Embryonic facial prominence (tissue), 1 donor: Measurements from ENCODE around the gene DRAM1.
"Not testable (repeated sequence)": the region's sequence is repeated elsewhere in the genome, so short reads cannot be mapped to it uniquely, and the experiment has no call there.

Experiments
- DNase-seq: peaks from one replicate; pipeline ENCODE4 v3.0.0-alpha.2; 2016; ENCODE audit errors: extremely low spot score

DRAM1 gene

DNA sequence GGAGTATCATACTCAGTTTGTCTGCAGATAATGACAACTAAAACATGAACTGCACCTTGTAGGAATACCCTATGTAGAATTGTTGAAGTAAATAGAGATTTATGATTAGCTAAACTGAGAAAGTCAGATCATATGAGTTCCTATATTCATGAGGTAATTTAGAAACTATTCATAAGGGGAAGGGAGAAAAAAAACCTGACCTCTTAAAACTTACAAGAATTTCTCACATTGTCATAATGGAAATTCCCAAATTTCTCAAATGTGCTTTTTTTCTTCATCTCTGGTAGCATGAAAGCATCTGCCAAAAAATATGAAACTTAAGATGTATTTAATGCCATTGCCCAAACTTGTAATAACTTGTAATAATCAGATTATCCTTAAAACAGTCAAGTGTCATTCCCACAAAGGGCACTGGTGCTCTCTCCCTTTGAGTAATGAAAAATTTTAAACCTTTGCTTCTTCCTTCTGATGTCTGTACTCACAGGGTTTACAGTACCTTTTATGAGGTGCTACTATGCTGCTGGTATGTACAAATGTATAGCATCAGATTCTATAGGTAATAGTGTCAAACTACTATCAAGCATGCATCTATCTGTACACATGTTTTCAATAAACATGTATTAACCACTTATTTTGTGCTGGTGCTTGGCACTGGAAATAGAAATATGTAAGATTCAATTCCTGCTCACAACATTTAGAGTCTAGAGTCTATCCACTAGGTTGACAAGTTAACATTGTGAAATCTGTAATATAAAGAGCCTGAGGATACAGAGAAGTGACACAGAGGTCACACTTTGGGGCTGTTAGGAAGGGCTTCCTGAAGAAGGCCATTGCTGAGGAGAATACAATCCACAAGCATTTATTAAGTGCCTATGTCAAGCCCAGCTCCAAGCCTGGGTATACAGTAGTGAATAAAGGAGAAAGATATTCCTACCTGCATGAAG, 17.4 kb upstream of the DRAM1 start:
- DNase-seq, result no peak

DNA sequence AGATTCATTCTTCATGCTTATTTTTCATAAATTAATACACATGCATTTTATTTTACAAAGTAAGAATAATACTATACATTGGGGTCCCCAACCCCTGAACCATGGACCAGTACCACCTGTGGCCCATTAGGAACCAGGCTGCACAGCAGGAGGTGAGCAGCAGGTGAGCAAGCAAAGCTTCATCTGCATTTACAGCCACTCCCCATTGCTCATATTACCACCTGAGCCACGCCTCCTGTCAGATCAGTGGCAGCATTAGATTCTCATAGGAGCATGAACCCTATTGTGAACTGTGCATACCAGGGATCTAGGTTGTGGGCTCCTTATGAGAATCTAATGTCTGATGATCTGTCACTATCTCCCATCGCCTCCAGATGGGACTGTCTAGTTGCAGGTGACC, 15.7 kb upstream of the DRAM1 start:
- DNase-seq, result not testable (repeated sequence)

DNA sequence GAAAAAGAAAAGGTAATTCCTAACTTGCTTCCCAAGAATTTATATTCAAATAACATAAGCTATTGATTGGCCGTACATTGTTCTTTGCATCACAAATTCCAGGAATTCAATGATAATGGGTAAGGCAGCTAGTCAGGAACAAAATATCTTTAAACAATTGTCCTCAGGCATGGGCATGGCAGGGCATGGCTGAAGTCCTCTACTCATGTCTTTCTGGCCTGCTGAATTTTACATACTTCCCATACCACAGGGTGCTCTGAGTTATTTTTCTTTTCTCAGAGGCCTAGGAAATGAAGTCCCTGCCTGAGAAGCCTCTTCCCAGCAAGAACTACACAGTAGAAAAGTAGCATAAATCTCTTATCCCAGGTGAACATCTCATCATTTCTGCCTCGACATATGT, 15.1 kb upstream of the DRAM1 start:
- DNase-seq, result no peak

DNA sequence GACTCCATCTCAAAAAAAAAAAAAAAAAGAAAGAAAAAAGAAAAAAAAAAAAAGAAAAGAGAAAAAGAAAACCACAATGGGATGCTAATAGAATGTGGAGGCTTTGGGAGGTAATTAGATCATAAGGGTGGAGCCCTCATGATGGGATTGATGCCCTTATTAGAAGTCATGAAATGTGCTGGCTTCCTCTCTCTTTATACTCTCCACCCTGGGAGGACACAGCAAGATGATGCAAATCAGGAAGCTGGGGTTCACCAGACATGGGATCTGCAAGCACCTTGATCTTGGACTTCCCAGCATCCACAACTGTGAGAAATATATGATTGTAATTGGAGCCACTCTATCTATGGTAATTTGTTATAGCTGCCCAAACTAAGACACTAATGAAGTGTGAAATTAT, 13.4 kb upstream of the DRAM1 start:
- no peak for DNase-seq

DNA sequence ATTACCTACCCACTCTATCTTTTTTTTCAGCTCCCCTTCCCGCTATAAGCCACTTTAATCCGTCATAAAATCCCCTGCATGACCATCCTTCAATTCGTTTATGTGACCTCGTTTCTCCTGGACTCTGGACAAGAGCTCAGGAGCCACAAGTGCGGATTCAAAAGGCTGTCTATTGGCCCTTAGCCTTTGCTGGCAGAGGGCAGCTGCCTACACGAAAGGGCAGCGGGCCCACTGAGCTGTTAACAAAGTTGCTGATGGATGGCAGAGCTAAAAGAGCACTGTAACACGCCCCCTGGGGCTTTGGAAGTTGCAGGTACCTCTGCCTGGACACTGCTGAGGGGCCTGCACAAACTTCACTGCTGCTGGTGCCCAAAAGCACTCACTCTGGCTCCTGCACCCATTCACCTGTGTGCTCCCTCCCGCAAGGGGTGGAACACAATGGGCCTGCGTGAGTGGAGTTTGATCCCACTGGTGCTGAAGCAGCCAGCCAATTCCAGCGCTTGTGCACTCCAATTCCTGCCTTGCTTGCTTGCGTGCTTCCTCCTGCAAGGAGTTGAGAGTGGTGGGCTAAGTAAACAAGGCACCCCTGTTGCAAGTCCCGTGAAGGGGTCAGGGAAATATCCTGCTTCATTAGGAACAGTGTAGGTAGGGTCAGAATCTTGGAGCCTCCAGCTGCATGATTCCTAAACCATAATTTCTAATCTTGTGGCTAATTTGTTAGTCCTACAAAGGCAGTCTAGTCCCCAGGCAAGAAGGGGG, 10.6 kb upstream of the DRAM1 start:
- DNase-seq, result no peak

DNA sequence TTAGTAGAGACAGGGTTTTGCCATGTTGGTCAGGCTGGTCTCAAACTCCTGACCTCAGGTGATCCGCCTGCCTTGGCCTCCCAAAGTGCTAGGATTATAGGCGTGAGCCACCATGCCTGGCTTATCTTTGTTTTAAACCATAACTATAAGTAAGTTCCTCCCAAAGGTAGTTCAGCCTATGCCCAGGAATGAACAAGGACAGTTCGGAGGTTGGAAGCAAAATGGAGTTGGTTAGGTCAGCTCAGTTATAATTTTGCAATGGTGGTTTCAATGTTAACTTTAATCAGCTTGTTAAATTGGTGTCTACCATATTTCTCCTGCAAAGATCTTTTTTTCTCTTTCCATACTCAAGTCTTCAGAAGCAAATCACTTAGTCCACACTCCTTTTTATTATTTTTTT, 9.8 kb upstream of the DRAM1 start:
- not testable (repeated sequence) for DNase-seq

DNA sequence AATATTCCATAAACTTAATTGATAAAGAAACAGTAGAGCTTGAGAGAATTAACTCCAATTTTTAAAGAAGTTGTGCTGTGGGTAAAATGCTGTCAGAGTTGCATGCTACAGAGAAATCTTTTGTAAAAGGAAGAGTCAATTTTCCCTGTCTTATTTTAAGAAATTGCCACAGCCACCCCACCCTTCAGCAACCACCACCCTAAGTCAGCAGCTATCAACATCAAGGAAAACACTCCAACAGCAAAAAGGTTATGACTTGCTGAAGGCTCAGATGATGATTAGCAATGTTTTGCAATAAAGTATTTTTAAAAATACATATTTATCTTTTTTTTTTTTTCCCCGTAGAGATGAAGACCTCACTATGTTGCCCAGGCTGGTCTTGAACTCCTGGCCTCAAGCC, 6.5 kb upstream of the DRAM1 start:
- DNase-seq, result no peak

DNA sequence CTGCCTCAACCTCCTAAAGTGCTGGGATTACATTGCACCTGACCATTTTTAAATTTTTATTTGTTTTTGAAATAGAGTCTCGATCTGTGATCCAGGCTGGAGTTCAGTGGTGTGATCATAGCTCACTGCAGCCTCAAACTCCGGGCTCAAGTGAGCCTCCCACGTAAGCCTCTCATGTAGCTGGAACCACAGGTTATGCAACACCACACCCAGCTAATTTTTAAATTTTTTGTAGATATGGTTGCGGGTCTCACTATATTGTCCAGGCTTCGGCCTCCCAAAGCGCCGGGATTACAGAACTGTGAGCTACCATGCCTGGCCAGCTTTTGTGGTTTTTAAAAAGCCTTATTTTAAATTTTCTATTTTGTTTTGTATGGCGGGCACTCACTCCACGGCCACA, 2.2 kb upstream of the DRAM1 start:
- DNase-seq, result no peak

DNA sequence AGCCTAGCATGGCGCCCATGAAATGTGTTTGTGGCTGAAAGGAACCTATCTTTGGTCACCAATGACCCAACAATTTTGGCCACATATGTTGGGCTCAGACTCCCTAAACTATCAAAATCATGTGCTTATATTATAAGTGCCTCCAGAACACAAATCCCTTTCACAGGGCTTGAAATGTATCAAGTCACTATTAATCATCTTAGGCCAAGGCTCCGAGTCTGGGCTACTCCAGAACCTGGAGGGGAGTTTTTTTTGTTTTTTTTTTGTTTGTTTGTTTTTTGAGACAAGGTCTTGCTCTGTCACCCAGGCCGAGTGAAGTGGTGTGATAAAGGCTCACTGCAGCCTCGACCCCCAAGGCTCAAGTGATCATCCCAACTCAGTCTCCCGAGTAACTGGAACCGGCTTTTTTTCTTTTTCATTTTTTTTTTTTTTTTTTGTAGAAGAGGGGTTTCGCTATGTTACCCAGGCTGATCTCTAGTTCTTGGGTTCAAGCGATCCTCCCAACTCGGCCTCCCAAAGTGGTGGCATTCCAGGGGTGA, 989 bp upstream of the DRAM1 start:
- DNase-seq, result no peak

DNA sequence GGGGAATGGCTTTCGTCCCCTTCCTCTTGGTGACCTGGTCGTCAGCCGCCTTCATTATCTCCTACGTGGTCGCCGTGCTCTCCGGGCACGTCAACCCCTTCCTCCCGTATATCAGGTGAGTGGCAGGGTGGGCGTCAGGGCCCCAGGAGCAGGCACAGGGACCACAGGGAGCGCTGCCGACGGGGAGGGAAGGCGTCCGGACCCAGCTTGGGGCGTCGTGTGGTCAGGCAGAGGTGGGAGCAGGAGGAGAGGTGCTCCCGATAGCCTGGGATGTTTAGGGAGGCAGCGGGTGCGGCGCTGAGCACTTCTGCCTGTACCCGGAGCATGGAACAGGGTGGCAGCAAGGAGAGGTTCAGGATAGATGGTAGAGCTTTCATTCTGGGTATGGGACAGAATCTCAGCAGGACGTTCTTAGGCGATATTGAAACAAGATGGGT, 444 bp downstream of the DRAM1 start:
- no peak for DNase-seq

DNA sequence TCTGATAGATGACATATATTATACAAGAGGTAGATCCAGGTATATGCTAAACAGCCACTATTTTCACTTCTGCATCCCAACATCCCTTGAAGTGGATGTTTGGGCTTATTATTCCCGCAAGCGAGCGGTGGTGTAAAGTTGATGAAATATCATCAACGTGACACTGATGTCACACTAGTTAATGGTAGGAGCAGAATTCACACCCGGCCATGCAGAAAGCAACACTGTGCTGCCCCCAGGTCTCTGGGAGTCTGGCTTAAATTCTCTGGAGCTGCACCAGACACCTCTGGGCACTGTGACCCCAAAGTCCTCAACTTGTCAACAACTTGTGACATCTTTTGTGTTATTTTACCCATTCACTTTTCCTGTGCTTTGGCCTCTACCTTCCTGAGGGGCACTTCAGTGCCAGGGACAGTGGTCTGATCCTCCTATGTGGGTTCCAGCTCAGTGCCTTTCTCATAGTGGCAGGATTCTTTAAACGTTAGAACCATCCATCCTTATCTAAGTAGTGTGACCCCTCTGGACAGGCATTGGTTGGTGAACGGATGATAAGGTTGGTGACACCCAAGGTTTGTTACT, 952 bp downstream of the DRAM1 start:
- no peak for DNase-seq

DNA sequence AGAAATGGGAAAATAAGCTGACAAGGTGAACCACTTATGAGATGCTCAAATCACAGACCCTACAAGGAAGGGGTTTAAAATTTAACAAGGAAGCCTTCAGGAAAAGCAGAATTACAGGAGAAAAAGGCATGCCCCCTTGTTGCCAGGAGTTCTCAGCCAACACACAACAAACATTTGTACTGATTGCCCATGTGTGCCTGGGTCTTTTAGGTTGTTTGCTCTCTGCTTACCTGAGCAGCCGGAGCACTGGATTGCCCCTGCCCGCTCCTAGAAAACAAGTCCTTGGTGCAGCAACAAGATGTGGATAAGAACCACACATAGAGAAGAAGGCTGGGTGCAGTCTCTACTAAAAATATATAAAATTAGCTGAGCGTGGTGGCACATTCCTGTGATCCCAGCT, 3.4 kb downstream of the DRAM1 start:
- DNase-seq, result no peak

DNA sequence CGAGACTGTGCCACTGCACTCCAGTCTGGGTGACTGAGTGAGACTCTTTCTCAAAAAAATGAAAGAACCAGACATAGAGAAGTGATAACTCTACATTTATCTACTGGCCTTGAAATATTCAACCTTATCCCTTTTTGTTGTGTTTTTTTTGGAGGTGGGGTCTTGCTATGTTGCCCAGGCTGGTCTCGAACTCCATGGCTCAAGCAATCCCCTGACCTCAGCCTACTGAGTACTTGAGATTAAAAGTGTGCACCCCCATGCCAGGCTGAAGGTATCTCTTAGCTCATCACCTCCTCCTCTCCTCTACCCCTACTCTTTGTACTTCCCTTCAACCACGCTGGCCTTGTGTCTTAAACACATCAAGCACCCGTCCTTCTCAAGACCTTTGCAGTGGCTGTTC, 3.8 kb downstream of the DRAM1 start:
- DNase-seq, result no peak

DNA sequence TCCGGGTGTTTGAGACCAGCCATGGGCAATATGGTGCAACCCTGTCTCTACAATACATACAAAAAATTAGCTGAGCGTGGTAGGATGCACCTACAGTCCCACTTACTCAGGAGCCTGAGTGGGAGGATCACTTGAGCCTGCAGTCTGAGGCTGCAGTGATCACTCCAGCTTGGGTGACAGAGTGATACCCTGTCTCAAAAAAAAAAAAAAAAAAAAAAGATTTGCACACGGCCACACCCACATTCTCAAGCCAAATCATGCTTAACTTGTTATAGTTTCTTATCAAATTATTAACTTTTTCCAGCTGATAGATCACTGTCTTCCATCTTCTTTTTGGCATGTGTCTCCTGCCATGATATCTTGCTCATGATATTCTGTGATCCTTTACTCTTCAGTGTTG, 6.8 kb downstream of the DRAM1 start:
- DNase-seq, result no peak

DNA sequence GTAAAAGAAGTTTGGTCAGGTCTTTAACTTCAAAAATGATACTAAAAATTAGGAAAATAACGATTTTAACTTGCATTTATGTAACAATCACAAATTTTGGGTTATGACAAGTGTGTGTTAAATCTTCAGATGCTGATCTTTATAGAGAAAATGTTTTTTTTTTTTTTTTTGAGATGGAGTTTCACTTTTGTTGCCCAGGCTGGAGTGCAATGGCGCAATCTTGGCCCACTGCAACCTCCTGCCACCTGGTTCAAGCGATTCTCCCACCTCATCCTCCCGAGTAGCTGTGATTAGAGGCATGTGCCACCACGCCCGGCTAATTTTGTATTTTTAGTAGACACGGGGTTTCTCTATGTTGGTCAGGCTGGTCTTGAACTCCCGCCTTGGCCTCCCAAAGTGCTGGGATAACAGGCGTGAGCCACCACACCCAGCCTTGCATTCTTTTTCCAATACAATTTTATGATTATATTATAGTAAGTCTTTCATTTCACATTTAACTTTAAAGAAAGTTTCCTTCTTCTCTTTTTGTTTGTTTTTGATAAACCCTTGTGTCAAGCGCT, 7.5 kb downstream of the DRAM1 start:
- not testable (repeated sequence) for DNase-seq

DNA sequence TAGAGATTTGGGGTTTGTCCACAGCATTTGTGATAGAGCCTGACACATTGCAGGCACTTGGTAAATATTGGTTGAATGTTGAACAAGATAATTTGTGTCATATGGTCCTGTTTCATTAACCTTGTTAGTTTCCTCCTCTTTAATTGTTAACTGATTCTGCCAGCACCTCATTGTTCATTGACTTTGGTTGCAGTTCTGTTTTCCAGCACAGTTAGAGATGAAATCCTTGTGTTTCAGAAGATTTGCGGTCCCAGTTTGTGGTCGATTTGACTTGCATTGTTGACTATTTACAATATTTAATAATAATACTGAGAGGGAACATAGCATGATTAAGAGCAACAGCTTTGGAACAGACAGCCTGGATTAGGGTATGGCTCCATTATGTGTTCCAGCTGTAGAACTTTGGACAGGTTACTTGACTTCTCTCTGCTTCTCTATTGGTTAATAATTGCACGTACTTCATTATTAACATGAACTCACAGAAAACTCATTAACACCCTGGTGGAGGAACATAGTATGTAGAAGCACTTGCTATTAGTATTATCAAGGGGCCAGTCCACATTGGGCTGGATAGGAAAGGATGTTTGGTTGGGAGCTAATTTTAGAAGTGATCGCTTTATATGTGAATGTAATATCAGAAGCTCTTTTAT, 8.7 kb downstream of the DRAM1 start:
- DNase-seq, result no peak

DNA sequence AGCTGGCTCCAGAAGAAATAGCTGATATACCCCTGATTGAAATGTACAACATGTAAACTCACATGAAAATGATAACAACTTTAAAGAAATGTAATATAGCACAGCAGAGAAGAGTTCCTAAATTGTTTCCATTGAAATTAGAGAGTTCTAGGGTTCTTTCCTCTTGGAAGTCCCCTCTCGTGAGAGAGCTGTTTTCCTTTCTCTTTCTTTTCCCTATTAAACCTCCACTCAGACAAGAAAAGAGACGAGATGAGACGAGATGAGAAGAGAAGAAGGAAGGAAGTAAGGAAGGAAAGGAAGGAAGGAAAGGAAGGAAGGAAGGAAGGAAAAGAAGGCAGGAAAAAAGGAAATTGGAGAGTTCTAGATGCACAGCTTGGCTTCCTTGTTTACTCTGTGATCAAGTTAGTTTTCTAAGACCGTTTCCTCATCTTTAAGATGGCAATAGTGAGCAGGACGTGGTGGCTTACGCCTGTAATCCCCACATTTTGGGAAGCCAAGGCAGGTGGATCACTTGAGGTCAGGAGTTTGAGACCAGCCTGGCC, 11.9 kb downstream of the DRAM1 start:
- no peak for DNase-seq

DNA sequence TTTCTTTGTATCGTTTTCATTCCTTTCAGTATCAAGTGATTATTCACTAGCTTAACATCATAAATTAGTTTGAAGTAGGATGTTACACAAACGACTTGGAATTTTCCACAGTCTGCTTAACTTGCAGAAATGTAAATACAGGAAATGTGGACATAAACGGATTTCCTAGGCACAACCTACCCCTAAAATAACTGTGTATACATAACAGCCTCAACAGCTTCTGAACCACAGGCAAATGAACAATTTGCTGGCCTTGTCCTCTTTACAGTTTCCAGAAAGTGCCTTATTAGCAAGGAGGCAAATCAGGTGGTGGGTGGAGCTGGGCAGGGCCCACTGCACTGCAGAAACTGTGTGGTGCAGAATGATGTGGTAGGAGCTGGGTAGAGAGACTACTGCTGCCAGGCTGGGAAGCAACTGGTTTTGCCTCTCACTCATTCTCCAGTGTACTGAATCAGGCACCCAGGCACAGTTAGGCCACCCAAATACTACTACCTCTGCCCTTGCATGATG, 14.1 kb downstream of the DRAM1 start:
- no peak for DNase-seq

DNA sequence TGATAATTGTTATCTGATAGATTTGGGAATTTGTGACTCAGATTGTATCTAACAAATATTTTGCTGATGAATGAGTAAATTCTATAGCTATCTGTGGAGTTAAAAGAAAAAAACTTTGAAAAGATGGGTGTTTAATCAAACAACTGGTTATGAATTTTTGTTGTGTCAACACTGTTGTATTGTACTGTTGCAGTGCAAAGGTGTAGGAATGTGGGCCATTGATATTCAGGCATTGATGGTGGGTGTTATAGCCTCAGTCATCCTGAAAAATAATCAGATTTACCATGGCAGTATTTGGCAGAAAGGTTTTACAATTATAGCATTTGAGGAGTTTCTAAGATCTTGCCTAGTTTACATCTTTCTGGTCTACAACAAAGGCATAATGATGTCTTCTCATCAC, 15.4 kb downstream of the DRAM1 start:
- no peak for DNase-seq

DNA sequence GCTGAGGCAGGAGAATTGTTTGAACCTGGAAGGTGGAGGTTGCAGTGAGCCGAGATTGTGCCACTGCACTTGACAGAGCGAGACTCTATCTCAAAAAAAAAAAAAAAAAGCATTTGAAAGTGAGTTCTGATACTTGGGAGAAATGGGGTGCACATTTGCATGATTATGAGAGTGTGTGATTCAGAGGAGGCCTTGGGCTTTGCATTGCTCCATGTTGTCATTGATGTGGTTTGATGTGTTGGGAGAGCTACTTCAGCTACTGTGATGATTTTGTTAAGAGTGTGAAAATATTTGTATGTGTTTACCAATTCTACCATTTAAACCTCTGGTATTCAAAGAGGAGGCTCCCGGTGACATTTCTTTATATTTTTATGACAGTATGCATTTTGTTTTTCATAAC, 24.4 kb downstream of the DRAM1 start:
- no peak for DNase-seq

DNA sequence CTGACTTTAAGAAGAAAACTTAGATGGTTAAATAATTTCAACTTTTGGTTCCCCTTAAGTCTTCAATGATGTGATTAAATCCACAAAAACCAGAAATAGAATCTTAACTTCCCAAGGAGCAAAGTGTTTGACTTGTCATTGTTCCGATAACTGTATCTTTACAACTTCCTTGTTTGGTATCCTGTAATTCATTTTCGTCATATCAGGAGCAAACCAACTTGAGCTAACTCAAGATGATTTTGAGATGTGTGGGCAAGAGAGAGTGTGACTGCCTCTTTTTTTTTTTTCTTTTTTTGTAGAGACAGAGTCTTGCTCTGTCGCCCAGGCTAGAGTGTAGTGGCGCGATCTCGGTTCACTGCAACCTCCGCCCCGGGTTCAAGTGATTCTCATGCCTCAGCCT, 25.3 kb downstream of the DRAM1 start:
- no peak for DNase-seq
